Inflammatory macrophage (primary cell): Measurements from ENCODE around the gene TPBGL.

Source experiments
- DNase-seq, 2 donors: peaks; one replicate each; pipeline ENCODE4 v3.0.0-alpha.2; 2020 to 2022

Gene TPBGL

GRCh38 chr11:75214411-75214821 lies 26.2 kb upstream of the TPBGL start:
- peak; percentile 81 to 88 for DNase-seq

- no peak for DNase-seq
These were observed 25.7 kb upstream of the TPBGL start for GRCh38 chr11:75214843-75215242.

- DNase-seq, result no peak
These were observed 20.7 kb upstream of the TPBGL start for GRCh38 chr11:75219869-75220268.

- DNase-seq, result no peak
These were observed 16.5 kb upstream of the TPBGL start for GRCh38 chr11:75223954-75224643.

- no peak for DNase-seq
These were observed 14.8 kb upstream of the TPBGL start for GRCh38 chr11:75225794-75226193.

- no peak for DNase-seq
These were observed 11.1 kb upstream of the TPBGL start for GRCh38 chr11:75229466-75229865.

GRCh38 chr11:75230621-75231020 lies 10.0 kb upstream of the TPBGL start:
- DNase-seq, result no peak

GRCh38 chr11:75233754-75234172 lies 6.8 kb upstream of the TPBGL start:
- DNase-seq, result peak; percentile 63 to 79

GRCh38 chr11:75236062-75236461 lies 4.5 kb upstream of the TPBGL start:
- no peak for DNase-seq

- no peak for DNase-seq
These were observed 3.5 kb upstream of the TPBGL start for GRCh38 chr11:75237050-75237449.

GRCh38 chr11:75238595-75239440 lies 1.8 kb upstream of the TPBGL start:
- DNase-seq, result no peak

- DNase-seq, result no peak
These were observed 863 bp upstream of the TPBGL start for GRCh38 chr11:75239531-75240290.

GRCh38 chr11:75241036-75241905 lies 697 bp downstream of the TPBGL start:
- DNase-seq, result peak; percentile 90 to 91

- DNase-seq, result no peak
These were observed 1.5 kb downstream of the TPBGL start for GRCh38 chr11:75241906-75242644.

- DNase-seq, result no peak
These were observed 2.4 kb downstream of the TPBGL start for GRCh38 chr11:75242722-75243600.

- no peak for DNase-seq
These were observed 3.7 kb downstream of the TPBGL start for GRCh38 chr11:75244052-75244814.

GRCh38 chr11:75245356-75246005 lies 4.9 kb downstream of the TPBGL start:
- DNase-seq, result no peak

- no peak for DNase-seq
These were observed 5.6 kb downstream of the TPBGL start for GRCh38 chr11:75246006-75246670.
